K562 (cell line): Measurements from ENCODE around the gene GRPR. TPM values are rescaled to one million over a fixed set of nuclear protein-coding genes. Genes with fewer than 3 reads are reported as not detected.
"Not testable (repeated sequence)": the region's sequence is repeated elsewhere in the genome, so short reads cannot be mapped to it uniquely, and the experiment has no call there.

Source experiments
- ATAC-seq: fragments of 200-7000 bp; cut with Tn5 transposase; 3 replicates; pipeline ENCODE4 v1.9.1; 2020; ENCODE audit warnings: moderate library complexity
- BruUV-seq: library from RNA; stranded (reverse); fragments of 400-500 nt; replicated peaks from 2 replicates; lab custom pipeline; 2021; lab: Mats Ljungman, UMichigan
- CTCF ChIA-PET: fragments of 300-600 bp; formaldehyde crosslinking; extraction: SDS; loops from one replicate; lab custom pipeline; 2021; ENCODE audit warnings: low intra/inter-chr PET ratio; lab: Yijun Ruan, JAX
- POLR2A ChIA-PET: fragments of 300-600, 350-650 bp; sonication (Branson Sonifier 250); formaldehyde crosslinking; extraction: SDS; loops from one replicate; lab custom pipeline; 2021; ENCODE audit warnings: antibody characterized with exemption, inconsistent platforms; lab: Yijun Ruan, JAX
- DNase-seq, 4 experiments: peaks; one replicate each; pipeline versions ENCODE4 v3.0.0 to v3.0.0-alpha.2; 2011 to 2018; ENCODE audit warnings: low spot score in 3 of 4, mixed read lengths in 3 of 4; ENCODE audit errors: extremely low read depth in 1 of 4
- FAIRE-seq: peaks from 2 replicates; lab custom pipeline; 2011; peaks lifted over from hg19 to GRCh38; lab: Jason Lieb, UNC
- H2AFZ ChIP-seq: 2 replicates; pipeline ENCODE4 v1.6.0; 2011; ENCODE audit warnings: low read depth, low read length, control low read depth, inconsistent platforms
- H3K27ac ChIP-seq: fragments of 200-600 bp; 3 replicates; pipeline ENCODE4 v1.8.0; 2011; ENCODE audit warnings: low read depth, mild to moderate bottlenecking, control low read depth, inconsistent platforms, low read length, moderate library complexity, mixed read lengths; ENCODE audit errors: extremely low read depth
- H3K27me3 ChIP-seq, 2 experiments: fragments of 300-600 bp in 1 of 2; 2 replicates in 1 of 2; 3 replicates in 1 of 2; pipeline versions ENCODE4 v1.6.0 to v1.8.0; 2011; ENCODE audit warnings: inconsistent platforms in 2 of 2, low read length in 2 of 2, mild to moderate bottlenecking in 1 of 2, mixed read lengths in 1 of 2, moderate library complexity in 1 of 2; ENCODE audit not compliant: control insufficient read depth in 2 of 2, insufficient read depth in 2 of 2
- H3K36me3 ChIP-seq: fragments of 300-600 bp; 3 replicates; pipeline ENCODE4 v1.8.0; 2011; ENCODE audit warnings: mild to moderate bottlenecking, low read length, inconsistent platforms; ENCODE audit not compliant: control insufficient read depth, insufficient read depth
- H3K4me1 ChIP-seq, 2 experiments: fragments of 200-600 bp in 1 of 2; replicated peaks in 1 of 2; 2 replicates in 1 of 2; 3 replicates in 1 of 2; pipeline versions ENCODE4 v1.5.1 to v1.8.0; 2011; ENCODE audit warnings: inconsistent platforms in 2 of 2, low read length in 2 of 2, mild to moderate bottlenecking in 1 of 2, mixed read lengths in 1 of 2, moderate library complexity in 1 of 2; ENCODE audit not compliant: control insufficient read depth in 2 of 2, insufficient read depth in 2 of 2
- H3K4me2 ChIP-seq: 2 replicates; pipeline ENCODE4 v1.6.1; 2011; ENCODE audit warnings: low read length, control low read depth, inconsistent platforms, mixed read lengths; ENCODE audit not compliant: insufficient read depth
- H3K4me3 ChIP-seq: fragments of 200-600 bp; sonication (generic), shearing (Covaris generic); 2 replicates; pipeline ENCODE4 v1.5.1; 2016; ENCODE audit warnings: control low read depth, inconsistent platforms
- H3K79me2 ChIP-seq: fragments of 200-600 bp; 3 replicates; pipeline ENCODE4 v1.8.0; 2011; ENCODE audit warnings: low read length, inconsistent platforms; ENCODE audit not compliant: control insufficient read depth, insufficient read depth
- H3K9ac ChIP-seq, 2 experiments: 2 replicates each; pipeline versions ENCODE4 v1.6.0 to v1.6.1; 2011; ENCODE audit warnings: low read depth in 2 of 2, low read length in 2 of 2, control low read depth in 1 of 2, inconsistent platforms in 1 of 2, mild to moderate bottlenecking in 1 of 2, mixed read lengths in 1 of 2; ENCODE audit not compliant: insufficient read depth in 1 of 2
- H3K9me1 ChIP-seq: one replicate; pipeline ENCODE4 v1.6.0; 2011; ENCODE audit warnings: inconsistent platforms, mild to moderate bottlenecking, low read length, moderate library complexity; ENCODE audit not compliant: control insufficient read depth, insufficient read depth
- H3K9me3 ChIP-seq: replicated peaks from 2 replicates; pipeline ENCODE4 v1.5.1; 2011; ENCODE audit warnings: low read depth, low read length, inconsistent platforms; ENCODE audit not compliant: control insufficient read depth, insufficient read depth
- H4K20me1 ChIP-seq: replicated peaks from 2 replicates; pipeline ENCODE4 v1.6.1; 2011; ENCODE audit warnings: low read length, inconsistent platforms, mixed read lengths; ENCODE audit not compliant: control insufficient read depth, insufficient read depth
- WGBS: fragments of 100-300 bp; shearing (Covaris generic); methylation state at CpG from one replicate; pipeline ENCODE4 v1.1.6; 2016; ENCODE audit warnings: low coverage, mixed read lengths; ENCODE audit not compliant: insufficient coverage; ENCODE audit errors: missing lambda C conversion rate; 5-methylcytosine and 5-hydroxymethylcytosine counted together
- in situ Hi-C: fragments of 300-500 bp; cut with MboI; formaldehyde crosslinking; loops from 4 replicates; pipeline ENCODE4 v1.15.0; 2018; ENCODE audit warnings: inconsistent platforms, mixed read lengths
- intact Hi-C: fragments of 100-400 bp; cut with micrococcal nuclease; formaldehyde crosslinking; loops from 2 replicates; pipeline ENCODE4 v1.14.2; 2022
- polyA plus RNA-seq, 8 experiments: library from polyadenylated mRNA; depleted of rRNA in 4 of 8; stranded (reverse) in 5 of 8; unstranded in 3 of 8; fragments of >200 nt; fragmentation: Nextera tagmentation in 2 of 8; fragmentation: Illumina TruSeq in 1 of 8; extraction: Ambion mirVana in 2 of 8; extraction: Trizol in 1 of 8; gene quantifications; 2 replicates each; pipeline versions ENCODE4 v1.2.1 to v1.2.3, GENCODE V29; 2011 to 2014; ENCODE audit warnings: inconsistent platforms in 1 of 8, missing spikeins in 1 of 8
- total RNA-seq, 7 experiments: library from RNA; depleted of rRNA in 6 of 7; stranded (reverse); fragments of >200 nt in 6 of 7; fragmentation: Illumina TruSeq in 2 of 7; extraction: Trizol in 2 of 7; gene quantifications; 2 replicates each; pipeline versions ENCODE4 v1.2.1 to v1.2.3, GENCODE V29; 2011 to 2021; ENCODE audit warnings: low replicate concordance in 1 of 7
- TF ChIP-seq, protein P1 (sequence below), 2 experiments: fragments of 450-650 bp in 1 of 2; sonication (generic) in 1 of 2; formaldehyde crosslinking in 1 of 2; IDR thresholded peaks; 2 replicates each; pipeline versions ENCODE4 v1.7.1 to v1.9.0; 2016 to 2022; ENCODE audit warnings: inconsistent platforms in 1 of 2, mild to moderate bottlenecking in 1 of 2, missing genetic modification reagents in 1 of 2

Gene GRPR
- total and polyA plus RNA-seq, 9 of the 15 experiments (the other 6 are each of a cell fraction or from before 2014, with no cell fraction given): 0.06 to 0.11 TPM; not detected in 7

DNA sequence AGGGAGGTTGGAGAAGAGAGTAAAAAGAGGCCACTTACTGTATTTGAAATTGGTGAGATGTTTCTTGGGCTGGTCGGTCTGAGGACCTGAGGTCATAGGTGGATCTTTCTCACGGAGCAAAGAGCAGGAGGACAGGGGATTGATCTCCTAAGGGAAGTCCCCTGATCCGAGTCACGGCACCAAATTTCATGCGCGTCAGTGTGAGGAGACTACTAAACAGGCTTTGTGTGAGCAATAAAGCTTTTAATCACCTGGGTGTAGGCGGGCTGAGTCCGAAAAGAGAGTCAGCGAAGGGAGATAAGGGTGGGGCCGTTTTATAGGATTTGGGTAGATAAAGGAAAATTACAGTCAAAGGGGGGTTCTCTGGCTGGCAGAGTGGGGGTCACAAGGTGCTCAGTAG, 60.5 kb downstream of the GRPR start:
- DNase-seq, CTCF ChIA-PET, in situ Hi-C loops, H4K20me1 ChIP-seq, ATAC-seq, H3K27me3 ChIP-seq, H3K4me1 ChIP-seq, H3K9ac ChIP-seq, FAIRE-seq, H3K27ac ChIP-seq, H3K36me3 ChIP-seq, BruUV-seq, H2AFZ ChIP-seq, POLR2A ChIA-PET, intact Hi-C loops, H3K9me1 ChIP-seq, H3K4me3 ChIP-seq, H3K79me2 ChIP-seq, H3K9me3 ChIP-seq: not testable (repeated sequence)
- 0% methylated on average over 4 of the region's 10 CpGs for WGBS
- H3K4me2 ChIP-seq: 0 out of 2 replicates have a peak overlapping the region, but pooled peaks have one; percentile 37
- TF ChIP-seq, protein P1, sequence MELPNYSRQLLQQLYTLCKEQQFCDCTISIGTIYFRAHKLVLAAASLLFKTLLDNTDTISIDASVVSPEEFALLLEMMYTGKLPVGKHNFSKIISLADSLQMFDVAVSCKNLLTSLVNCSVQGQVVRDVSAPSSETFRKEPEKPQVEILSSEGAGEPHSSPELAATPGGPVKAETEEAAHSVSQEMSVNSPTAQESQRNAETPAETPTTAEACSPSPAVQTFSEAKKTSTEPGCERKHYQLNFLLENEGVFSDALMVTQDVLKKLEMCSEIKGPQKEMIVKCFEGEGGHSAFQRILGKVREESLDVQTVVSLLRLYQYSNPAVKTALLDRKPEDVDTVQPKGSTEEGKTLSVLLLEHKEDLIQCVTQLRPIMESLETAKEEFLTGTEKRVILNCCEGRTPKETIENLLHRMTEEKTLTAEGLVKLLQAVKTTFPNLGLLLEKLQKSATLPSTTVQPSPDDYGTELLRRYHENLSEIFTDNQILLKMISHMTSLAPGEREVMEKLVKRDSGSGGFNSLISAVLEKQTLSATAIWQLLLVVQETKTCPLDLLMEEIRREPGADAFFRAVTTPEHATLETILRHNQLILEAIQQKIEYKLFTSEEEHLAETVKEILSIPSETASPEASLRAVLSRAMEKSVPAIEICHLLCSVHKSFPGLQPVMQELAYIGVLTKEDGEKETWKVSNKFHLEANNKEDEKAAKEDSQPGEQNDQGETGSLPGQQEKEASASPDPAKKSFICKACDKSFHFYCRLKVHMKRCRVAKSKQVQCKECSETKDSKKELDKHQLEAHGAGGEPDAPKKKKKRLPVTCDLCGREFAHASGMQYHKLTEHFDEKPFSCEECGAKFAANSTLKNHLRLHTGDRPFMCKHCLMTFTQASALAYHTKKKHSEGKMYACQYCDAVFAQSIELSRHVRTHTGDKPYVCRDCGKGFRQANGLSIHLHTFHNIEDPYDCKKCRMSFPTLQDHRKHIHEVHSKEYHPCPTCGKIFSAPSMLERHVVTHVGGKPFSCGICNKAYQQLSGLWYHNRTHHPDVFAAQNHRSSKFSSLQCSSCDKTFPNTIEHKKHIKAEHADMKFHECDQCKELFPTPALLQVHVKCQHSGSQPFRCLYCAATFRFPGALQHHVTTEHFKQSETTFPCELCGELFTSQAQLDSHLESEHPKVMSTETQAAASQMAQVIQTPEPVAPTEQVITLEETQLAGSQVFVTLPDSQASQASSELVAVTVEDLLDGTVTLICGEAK (IDR thresholded peaks at IDR 0.05): peak; percentile 51
- TF ChIP-seq, protein P1 (CRISPR knock-in tag; IDR thresholded peaks at IDR 0.05): not testable (repeated sequence)
